HG03432 (cell line): Measurements from ENCODE around the gene KNDC1.
"Not testable (repeated sequence)": the region's sequence is repeated elsewhere in the genome, so short reads cannot be mapped to it uniquely, and the experiment has no call there.

Source experiments
- ATAC-seq: cut with Tn5 transposase; IDR thresholded peaks from one replicate; pipeline ENCODE4 v1.9.1; 2021; ENCODE audit warnings: mild to moderate bottlenecking, moderate library complexity; ENCODE audit not compliant: unreplicated experiment

Gene KNDC1

GRCh38 chr10:133257489-133258065 is 97.6 kb downstream of the KNDC1 start:
- ATAC-seq: peak; percentile 20

GRCh38 chr10:133258066-133258817 is 98.2 kb downstream of the KNDC1 start:
- peak; percentile 28 for ATAC-seq

- no peak for ATAC-seq
Observed at GRCh38 chr10:133258818-133259601, 99.0 kb downstream of the KNDC1 start.

- ATAC-seq: no peak
Observed at GRCh38 chr10:133259602-133259989, 99.6 kb downstream of the KNDC1 start.

- ATAC-seq: peak; percentile 61
Observed at GRCh38 chr10:133260895-133261725, 101.1 kb downstream of the KNDC1 start.

DNA sequence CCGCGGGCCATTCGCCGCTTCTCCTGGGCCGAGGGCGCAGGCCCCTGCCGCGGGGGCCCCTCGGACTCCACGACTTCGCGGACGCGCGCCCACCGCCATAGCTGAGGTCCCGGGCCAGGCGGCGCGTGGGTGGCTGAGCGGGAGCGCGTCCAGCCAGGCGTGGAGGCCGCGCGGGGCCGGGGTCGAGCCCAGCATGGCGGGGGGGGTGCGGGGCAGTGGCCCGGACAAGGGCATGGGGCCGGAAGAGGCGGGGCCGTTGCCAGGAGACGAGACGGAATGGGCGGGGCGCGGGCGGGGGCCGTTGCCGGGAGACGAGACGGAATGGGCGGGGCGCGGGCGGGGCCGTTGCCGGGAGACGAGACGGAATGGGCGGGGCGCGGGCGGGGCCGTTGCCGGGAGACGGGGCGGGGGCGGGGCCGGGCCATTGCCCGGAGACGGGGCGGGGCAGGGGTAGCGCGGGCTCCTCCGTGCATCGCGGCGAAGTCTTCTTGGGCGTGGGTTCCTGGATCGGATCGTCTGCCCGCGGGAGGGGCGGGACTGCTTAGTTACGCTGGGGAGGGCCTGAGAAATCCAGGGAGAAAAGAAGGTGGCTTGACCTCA is 101.8 kb downstream of the KNDC1 start:
- peak; percentile 61 for ATAC-seq

- ATAC-seq: no peak
Observed at GRCh38 chr10:133262696-133263095, 102.7 kb downstream of the KNDC1 start.

GRCh38 chr10:133263674-133264073 is 103.7 kb downstream of the KNDC1 start:
- no peak for ATAC-seq

GRCh38 chr10:133264461-133264860 is 104.4 kb downstream of the KNDC1 start:
- no peak for ATAC-seq

- ATAC-seq: not testable (repeated sequence)
Observed at GRCh38 chr10:133265052-133265451, 105.0 kb downstream of the KNDC1 start.

- no peak for ATAC-seq
Observed at GRCh38 chr10:133266056-133266795, 106.2 kb downstream of the KNDC1 start.

- ATAC-seq: no peak
Observed at GRCh38 chr10:133267293-133267692, 107.3 kb downstream of the KNDC1 start.

GRCh38 chr10:133267829-133268228 is 107.8 kb downstream of the KNDC1 start:
- no peak for ATAC-seq

DNA sequence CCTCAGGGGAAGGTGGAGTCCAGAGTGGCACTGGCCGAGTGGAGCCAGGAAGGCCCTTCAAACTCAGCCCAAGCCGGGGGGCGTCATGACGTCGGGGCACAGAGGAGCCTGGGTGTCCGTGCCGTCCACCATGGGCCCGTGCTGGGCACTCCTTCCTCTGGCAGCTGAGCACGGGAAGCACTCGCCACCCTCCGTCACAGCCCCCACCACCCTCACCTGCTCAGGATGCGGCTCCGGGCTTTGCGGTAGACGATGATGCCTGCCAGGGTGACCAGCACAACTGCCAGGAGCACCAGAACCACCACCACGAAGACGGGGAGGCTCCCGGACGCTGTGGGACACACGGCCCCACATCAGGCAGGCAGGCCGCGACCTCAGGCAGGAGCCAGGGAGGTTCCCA is 108.5 kb downstream of the KNDC1 start:
- ATAC-seq: no peak

GRCh38 chr10:133269367-133269766 is 109.3 kb downstream of the KNDC1 start:
- no peak for ATAC-seq

DNA sequence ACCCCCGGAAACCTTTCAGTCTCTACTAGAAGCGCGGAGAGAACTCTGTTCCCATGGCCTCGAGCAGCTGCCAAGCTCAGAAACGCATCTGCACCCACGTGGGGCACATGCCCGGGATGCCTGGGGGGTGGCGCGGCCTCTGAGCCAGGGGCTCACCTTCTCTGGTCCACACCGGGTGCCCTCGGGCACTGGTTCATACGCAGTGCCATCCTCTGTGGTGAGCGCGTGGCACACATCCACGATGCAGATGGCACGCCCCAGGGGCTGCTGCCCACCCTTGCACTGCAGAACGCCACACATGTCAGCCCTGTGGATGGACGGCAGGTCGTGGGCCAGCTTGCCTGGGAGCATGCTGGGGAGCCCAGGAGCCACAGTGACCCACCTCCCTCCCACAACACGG is 110.2 kb downstream of the KNDC1 start:
- no peak for ATAC-seq

DNA sequence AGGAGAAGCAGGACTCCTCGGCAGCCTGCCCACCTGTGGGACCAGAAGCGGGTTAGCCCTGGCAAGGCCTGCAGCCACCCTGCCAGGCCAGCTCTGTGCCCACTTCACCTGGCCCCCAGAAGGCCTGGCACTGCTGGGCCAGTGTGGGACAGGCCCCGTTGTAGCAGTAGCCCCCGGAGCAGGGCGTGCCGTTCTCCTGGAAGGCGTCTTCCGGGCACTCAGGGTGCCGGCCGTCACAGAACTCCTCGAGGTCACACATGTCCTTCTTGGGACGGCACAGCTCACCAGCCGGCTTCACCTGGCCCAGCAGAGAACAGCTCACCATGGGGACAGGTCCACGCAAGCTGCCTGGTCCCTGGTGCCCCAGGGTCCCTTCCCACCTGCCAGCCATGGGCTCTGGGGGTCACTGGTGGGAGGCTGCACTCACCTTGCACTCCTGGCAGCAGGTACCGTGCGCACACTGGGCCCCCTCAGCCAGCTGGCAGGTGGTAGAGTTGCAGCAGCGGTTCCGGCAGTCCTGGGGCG is 110.8 kb downstream of the KNDC1 start:
- ATAC-seq: no peak

- ATAC-seq: no peak
Observed at GRCh38 chr10:133271521-133272300, 111.7 kb downstream of the KNDC1 start.
